GM23248 (cell line): ENCODE data around the gene GPATCH4.

ENCODE experiments used
- EZH2 ChIP-seq: fragments of 200-600 bp; sonication (generic); IDR thresholded peaks from 2 replicates; pipeline ENCODE4 v1.6.1; 2018; ENCODE audit warnings: antibody characterized with exemption, mild to moderate bottlenecking; ENCODE audit not compliant: insufficient read depth, poor library complexity, severe bottlenecking
- EZH2phosphoT487 ChIP-seq: fragments of 200-600 bp; sonication (generic); IDR thresholded peaks from 2 replicates; pipeline ENCODE4 v1.6.1; 2018; ENCODE audit warnings: antibody characterized with exemption, moderate library complexity, mild to moderate bottlenecking, low read depth; ENCODE audit not compliant: insufficient read depth

- TF ChIP-seq EZH2 (no peak), EZH2phosphoT487 (no peak)
Measured at GRCh38 chr1:156608981-156609380, 7.7 kb upstream of the GPATCH4 start.
